MM.1S (cell line): ENCODE data around the gene COG5.

Experiments used
- DNase-seq: peaks from one replicate; pipeline ENCODE4 v3.0.0-alpha.2; 2015
- H2AFZ ChIP-seq: fragments of 300-600 bp; sonication (generic); 2 replicates; pipeline ENCODE4 v1.6.0; 2016; ENCODE audit warnings: antibody characterized with exemption, low read length
- H3F3A ChIP-seq: fragments of 300-600 bp; sonication (generic); 2 replicates; pipeline ENCODE4 v1.6.1; 2016; ENCODE audit warnings: mild to moderate bottlenecking, antibody characterized with exemption, low read length, moderate library complexity, mixed read lengths; ENCODE audit not compliant: insufficient read depth
- H3K27ac ChIP-seq: fragments of 300-600 bp; sonication (generic); 2 replicates; pipeline ENCODE4 v1.5.1; 2016; ENCODE audit warnings: mild to moderate bottlenecking, low read length
- H3K27me3 ChIP-seq: fragments of 300-600 bp; sonication (generic); replicated peaks from 2 replicates; pipeline ENCODE4 v1.6.0; 2016; ENCODE audit warnings: low read length; ENCODE audit not compliant: insufficient read depth
- H3K36me3 ChIP-seq: fragments of 300-600 bp; sonication (generic); replicated peaks from 2 replicates; pipeline ENCODE4 v1.6.1; 2016; ENCODE audit warnings: mild to moderate bottlenecking, low read length, mixed read lengths; ENCODE audit not compliant: insufficient read depth
- H3K4me1 ChIP-seq: fragments of 300-600 bp; sonication (generic); 2 replicates; pipeline ENCODE4 v1.6.1; 2016; ENCODE audit warnings: low read length, mixed read lengths
- H3K4me2 ChIP-seq: fragments of 300-600 bp; sonication (generic); 2 replicates; pipeline ENCODE4 v1.6.0; 2016; ENCODE audit warnings: low read depth, low read length
- H3K4me3 ChIP-seq: fragments of 300-600 bp; sonication (generic); 2 replicates; pipeline ENCODE4 v1.5.1; 2016; ENCODE audit warnings: low read length, mixed read lengths
- H3K79me2 ChIP-seq: fragments of 300-600 bp; sonication (generic); 2 replicates; pipeline ENCODE4 v1.6.1; 2016; ENCODE audit warnings: mixed run types, low read length, mixed read lengths
- H3K9ac ChIP-seq: fragments of 300-600 bp; sonication (generic); 2 replicates; pipeline ENCODE4 v1.6.1; 2016; ENCODE audit warnings: low read length, mixed read lengths
- H3K9me2 ChIP-seq: fragments of 300-600 bp; sonication (generic); replicated peaks from 2 replicates; pipeline ENCODE4 v1.6.1; 2016; ENCODE audit warnings: mild to moderate bottlenecking, low read length, mixed read lengths; ENCODE audit not compliant: insufficient read depth
- H3K9me3 ChIP-seq: fragments of 300-600 bp; sonication (generic); replicated peaks from 2 replicates; pipeline ENCODE4 v1.6.1; 2016; ENCODE audit warnings: mild to moderate bottlenecking, low read length, mixed read lengths; ENCODE audit not compliant: insufficient read depth
- H4K20me1 ChIP-seq: fragments of 300-600 bp; sonication (generic); 2 replicates; pipeline ENCODE4 v1.6.1; 2016; ENCODE audit warnings: mild to moderate bottlenecking, low read length, moderate library complexity, mixed read lengths; ENCODE audit not compliant: insufficient read depth
- EZH2 ChIP-seq: fragments of 300-600 bp; sonication (generic); optimal IDR thresholded peaks from 2 replicates; pipeline ENCODE3; 2017; ENCODE audit warnings: low read depth, mild to moderate bottlenecking, antibody characterized with exemption, low read length, mixed read lengths
- EZH2phosphoT487 ChIP-seq: fragments of 300-600 bp; sonication (generic); IDR thresholded peaks from 2 replicates; pipeline ENCODE4 v1.6.1; 2018; ENCODE audit warnings: antibody characterized with exemption, low read length
- TF ChIP-seq, protein P1 (sequence below): fragments of 300-600 bp; sonication (generic); IDR thresholded peaks from 2 replicates; pipeline ENCODE4 v1.5.1; 2016; ENCODE audit warnings: antibody characterized with exemption, low read length, mixed read lengths

The COG5 gene

DNA sequence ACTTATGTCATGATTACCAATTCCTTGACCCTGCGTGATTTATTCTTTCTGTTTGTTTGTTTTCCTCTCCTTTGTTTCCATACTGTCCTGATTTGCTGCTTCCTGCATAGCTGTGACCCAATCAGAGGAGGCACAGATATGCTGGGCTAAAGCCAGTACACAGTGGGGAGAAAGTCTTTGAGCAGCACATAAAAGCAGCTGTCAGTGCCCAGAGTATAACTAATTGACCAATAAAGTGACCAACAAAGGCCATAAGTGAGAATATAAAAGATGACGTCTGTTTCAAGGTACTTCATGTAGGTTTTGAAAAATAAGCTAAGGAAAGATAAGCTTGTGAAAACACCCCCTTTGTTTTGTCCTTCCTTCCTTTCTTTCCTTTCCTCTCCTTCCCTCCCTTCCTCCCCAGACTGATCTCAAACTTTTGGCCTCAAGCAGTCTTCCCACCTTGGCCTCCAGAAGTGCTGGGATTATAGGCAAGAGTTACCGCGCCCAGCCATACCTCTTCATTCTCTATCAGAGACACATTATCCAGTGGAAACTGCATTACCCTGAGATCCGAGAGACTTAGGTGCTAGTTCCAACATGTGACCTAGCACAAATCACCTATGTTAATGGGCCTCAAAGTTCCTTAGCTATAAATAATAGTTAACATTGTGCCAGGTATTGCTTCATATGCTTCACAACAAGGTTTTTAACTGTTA, 33.3 kb upstream of the COG5 start:
- Histone ChIP-seq H3K4me2 (no peak overlapping the region), H4K20me1 (no peaks in the 10 kb centered on the region), H3K27me3 (no peaks in the 10 kb centered on the region), H3K4me1 (no peaks in the 10 kb centered on the region), H3K9ac (no peak overlapping the region), H3K4me3 (no peak overlapping the region), H3K27ac (no peak overlapping the region), H3K36me3 (no peaks in the 10 kb centered on the region), H3K9me2 (no peaks in the 10 kb centered on the region), H3F3A (no peaks in the 10 kb centered on the region), H3K79me2 (no peaks in the 10 kb centered on the region), H2AFZ (no peak overlapping the region), H3K9me3 (no peaks in the 10 kb centered on the region)
- no peak for DNase-seq
- TF ChIP-seq EZH2phosphoT487 (no peak), EZH2 (no peak)
- TF ChIP-seq, protein P1, sequence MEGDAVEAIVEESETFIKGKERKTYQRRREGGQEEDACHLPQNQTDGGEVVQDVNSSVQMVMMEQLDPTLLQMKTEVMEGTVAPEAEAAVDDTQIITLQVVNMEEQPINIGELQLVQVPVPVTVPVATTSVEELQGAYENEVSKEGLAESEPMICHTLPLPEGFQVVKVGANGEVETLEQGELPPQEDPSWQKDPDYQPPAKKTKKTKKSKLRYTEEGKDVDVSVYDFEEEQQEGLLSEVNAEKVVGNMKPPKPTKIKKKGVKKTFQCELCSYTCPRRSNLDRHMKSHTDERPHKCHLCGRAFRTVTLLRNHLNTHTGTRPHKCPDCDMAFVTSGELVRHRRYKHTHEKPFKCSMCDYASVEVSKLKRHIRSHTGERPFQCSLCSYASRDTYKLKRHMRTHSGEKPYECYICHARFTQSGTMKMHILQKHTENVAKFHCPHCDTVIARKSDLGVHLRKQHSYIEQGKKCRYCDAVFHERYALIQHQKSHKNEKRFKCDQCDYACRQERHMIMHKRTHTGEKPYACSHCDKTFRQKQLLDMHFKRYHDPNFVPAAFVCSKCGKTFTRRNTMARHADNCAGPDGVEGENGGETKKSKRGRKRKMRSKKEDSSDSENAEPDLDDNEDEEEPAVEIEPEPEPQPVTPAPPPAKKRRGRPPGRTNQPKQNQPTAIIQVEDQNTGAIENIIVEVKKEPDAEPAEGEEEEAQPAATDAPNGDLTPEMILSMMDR, result no peak

DNA sequence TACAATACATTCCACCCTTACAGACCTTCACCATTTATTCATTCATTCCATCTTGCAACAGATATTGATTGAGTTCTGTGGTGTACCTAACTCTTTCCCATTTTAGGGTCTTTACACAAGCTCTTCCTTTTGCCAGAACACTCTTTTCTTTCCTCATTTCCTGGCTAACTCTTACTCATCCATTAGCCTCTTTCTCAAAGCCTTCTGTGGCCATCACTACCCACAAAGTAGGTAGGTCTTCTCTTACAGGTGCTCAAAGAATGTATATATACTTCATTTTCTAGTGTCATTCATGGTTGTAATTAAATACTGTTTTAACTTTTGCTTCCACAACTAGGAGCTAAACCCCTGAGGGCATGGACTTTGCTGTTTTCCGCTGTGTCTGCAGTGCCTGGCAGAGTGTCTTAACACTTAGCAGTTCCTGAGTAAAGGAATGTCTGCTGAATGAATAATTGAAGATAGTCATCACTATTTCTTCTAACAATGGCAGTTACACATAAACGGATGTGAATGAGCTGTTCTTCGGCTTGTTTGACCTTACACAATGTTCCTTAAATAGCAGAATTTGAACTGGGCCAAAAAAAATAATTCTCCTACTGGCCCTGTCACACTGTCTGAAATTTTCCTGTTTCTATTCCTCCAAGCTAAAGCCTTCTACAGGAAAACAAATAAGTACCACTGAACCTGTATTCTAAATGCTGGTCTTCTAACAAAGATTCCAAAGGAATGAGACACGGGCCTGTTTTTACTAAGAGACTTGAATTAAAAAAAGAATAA, 31.4 kb upstream of the COG5 start:
- Histone ChIP-seq H3K27me3 (no peaks in the 10 kb centered on the region), H3K9me2 (no peaks in the 10 kb centered on the region), H2AFZ (no peak overlapping the region), H3K9me3 (no peaks in the 10 kb centered on the region), H3K36me3 (no peaks in the 10 kb centered on the region), H3K27ac (no peak overlapping the region), H3K4me1 (no peaks in the 10 kb centered on the region), H3K4me2 (no peak overlapping the region), H3K4me3 (no peak overlapping the region), H3K9ac (no peak overlapping the region), H4K20me1 (no peaks in the 10 kb centered on the region), H3K79me2 (no peaks in the 10 kb centered on the region), H3F3A (no peaks in the 10 kb centered on the region)
- no peak for DNase-seq
- TF ChIP-seq EZH2 (no peak), EZH2phosphoT487 (no peak)
- TF ChIP-seq, protein P1, result no peak

DNA sequence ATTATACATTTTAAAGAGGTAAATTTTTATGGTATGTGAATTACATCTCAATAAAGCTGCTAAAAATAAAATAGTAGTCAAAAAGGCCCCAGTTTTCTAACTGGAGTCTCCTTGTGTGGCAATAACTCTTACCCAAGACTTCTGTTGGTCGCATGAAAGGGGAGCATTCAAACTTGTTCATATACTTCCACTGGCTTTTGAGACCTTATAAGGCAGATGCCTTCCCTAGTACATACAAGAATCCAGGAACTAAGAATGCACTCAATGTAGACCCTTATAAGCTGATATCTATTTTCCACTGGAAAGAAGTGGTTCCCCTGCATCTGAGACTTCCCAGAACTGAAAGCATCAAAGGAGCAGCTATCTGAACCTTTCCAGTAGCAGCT, 29.3 kb upstream of the COG5 start:
- Histone ChIP-seq H3F3A (no peaks in the 10 kb centered on the region), H3K4me2 (no peak overlapping the region), H2AFZ (no peak overlapping the region), H3K4me1 (no peaks in the 10 kb centered on the region), H3K9me3 (no peaks in the 10 kb centered on the region), H3K27me3 (no peaks in the 10 kb centered on the region), H3K36me3 (no peaks in the 10 kb centered on the region), H3K9me2 (no peaks in the 10 kb centered on the region), H3K79me2 (no peaks in the 10 kb centered on the region), H3K9ac (no peak overlapping the region), H3K4me3 (no peak overlapping the region), H4K20me1 (no peaks in the 10 kb centered on the region), H3K27ac (no peak overlapping the region)
- DNase-seq, result no peak
- TF ChIP-seq EZH2, result no peak
- no peak for TF ChIP-seq EZH2phosphoT487
- TF ChIP-seq, protein P1, result no peak
